Kidney (tissue), 14 donors: Measurements from ENCODE around the gene LIX1L. TPM values are rescaled to one million over a fixed set of nuclear protein-coding genes. Genes with fewer than 3 reads are reported as not detected.
A peak's percentile ranks its signal among the peaks of the same experiment; 100 is the strongest.

Experiments
- DNase-seq, 5 donors: peaks; one replicate each; pipeline ENCODE4 v3.0.0-alpha.2; 2013 to 2020
- FAIRE-seq: peaks from 2 replicates; lab custom pipeline; 2012; peaks lifted over from hg19 to GRCh38; lab: Jason Lieb, UNC
- H3K27ac ChIP-seq, 2 donors: one replicate each; pipeline ENCODE4 v1.7.0; 2013; ENCODE audit warnings: low read depth in 2 of 2, low read length in 2 of 2, inconsistent platforms in 1 of 2
- H3K27me3 ChIP-seq: one replicate; pipeline ENCODE4 v1.7.1; 2013; ENCODE audit warnings: low read length, inconsistent platforms; ENCODE audit not compliant: control insufficient read depth, insufficient read depth
- H3K36me3 ChIP-seq, 3 donors: one replicate each; pipeline versions ENCODE4 v1.7.0 to v1.7.1; 2013; ENCODE audit warnings: low read length in 3 of 3, control low read depth in 1 of 3, inconsistent platforms in 1 of 3; ENCODE audit not compliant: insufficient read depth in 3 of 3, control insufficient read depth in 2 of 3
- H3K4me1 ChIP-seq, 3 donors: one replicate each; pipeline versions ENCODE4 v1.7.0 to v1.7.1; 2013; ENCODE audit warnings: low read length in 3 of 3, inconsistent platforms in 1 of 3, low read depth in 1 of 3; ENCODE audit not compliant: control insufficient read depth in 2 of 3, insufficient read depth in 2 of 3
- H3K4me3 ChIP-seq, 3 donors: one replicate each; pipeline versions ENCODE4 v1.7.0 to v1.8.1; 2013; ENCODE audit warnings: low read length in 3 of 3, control low read depth in 1 of 3, inconsistent platforms in 1 of 3
- H3K9ac ChIP-seq, 3 donors: one replicate each; pipeline versions ENCODE4 v1.7.0 to v1.7.1; 2013; ENCODE audit warnings: low read length in 3 of 3, control low read depth in 1 of 3, inconsistent platforms in 1 of 3
- H3K9me3 ChIP-seq, 3 donors: one replicate each; pipeline versions ENCODE4 v1.7.0 to v1.7.1; 2013; ENCODE audit warnings: low read length in 3 of 3, control low read depth in 1 of 3, inconsistent platforms in 1 of 3; ENCODE audit not compliant: control insufficient read depth in 2 of 3, insufficient read depth in 1 of 3
- intact Hi-C: fragments of 100-400 bp; cut with DNase I; formaldehyde crosslinking; loops from one replicate; pipeline ENCODE4 v1.11.1; 2022
- polyA plus RNA-seq: library from polyadenylated mRNA; stranded (reverse); fragments of 350-450 nt; fragmentation: Illumina TruSeq; extraction: RNeasy Lipid Tissue Mini Kit (QIAGEN cat#74804); gene quantifications from one replicate; pipeline ENCODE4 v1.2.3, GENCODE V29; 2014; ENCODE audit warnings: low read depth, low replicate concordance; ENCODE audit not compliant: insufficient read depth
- total RNA-seq: library from RNA; stranded (reverse); fragmentation: NEBNext Ultra II Directional; extraction: Animal tissue kit (Norgen Biotek cat#: 25700); gene quantifications from one replicate; pipeline ENCODE4 v1.2.1, GENCODE V29; 2021
- TF ChIP-seq, protein P1 (sequence below): IDR thresholded peaks from 3 replicates; pipeline ENCODE4 v1.5.1; 2012; ENCODE audit warnings: mild to moderate bottlenecking, moderate library complexity, borderline replicate concordance; ENCODE audit not compliant: insufficient read depth; ENCODE audit errors: extremely low read depth
- donor health status: control.
- donor health status: control.
- donor health status: control.
- donor health status: control.
- donor health status: control.
- donor health status: DM: yes; HTN: yes; CAD: no.
- donor health status: Normal renal cell carcinoma (clear cell type).

LIX1L gene
- total and polyA plus RNA-seq, 2 donors from 2014 or later: 10.0 to 27.8 TPM

DNA sequence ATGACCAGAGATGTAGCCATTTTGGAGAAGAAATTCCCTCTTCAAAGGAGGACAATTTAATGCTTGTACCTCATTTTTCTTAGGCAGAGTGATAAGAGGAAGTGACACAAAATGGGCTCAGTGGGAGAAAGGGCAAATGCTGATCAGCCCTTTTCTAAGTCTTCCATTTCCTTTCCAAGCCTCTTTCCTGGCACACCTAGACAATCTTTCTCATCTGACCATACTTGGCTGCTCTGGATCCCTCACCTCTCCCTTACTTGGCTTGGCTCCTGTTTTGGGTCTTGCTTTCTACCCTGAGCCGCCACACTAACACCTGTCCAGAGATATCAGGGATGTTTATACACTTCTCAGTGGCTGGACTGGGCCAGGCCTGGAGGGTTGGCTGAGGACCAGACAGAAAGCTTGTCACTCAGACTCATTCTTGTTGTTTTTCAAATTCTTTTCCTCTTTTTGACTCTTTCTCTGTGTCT, 25.4 kb upstream of the LIX1L start:
- intact Hi-C loops: no loop called here
- TF ChIP-seq, protein P1, sequence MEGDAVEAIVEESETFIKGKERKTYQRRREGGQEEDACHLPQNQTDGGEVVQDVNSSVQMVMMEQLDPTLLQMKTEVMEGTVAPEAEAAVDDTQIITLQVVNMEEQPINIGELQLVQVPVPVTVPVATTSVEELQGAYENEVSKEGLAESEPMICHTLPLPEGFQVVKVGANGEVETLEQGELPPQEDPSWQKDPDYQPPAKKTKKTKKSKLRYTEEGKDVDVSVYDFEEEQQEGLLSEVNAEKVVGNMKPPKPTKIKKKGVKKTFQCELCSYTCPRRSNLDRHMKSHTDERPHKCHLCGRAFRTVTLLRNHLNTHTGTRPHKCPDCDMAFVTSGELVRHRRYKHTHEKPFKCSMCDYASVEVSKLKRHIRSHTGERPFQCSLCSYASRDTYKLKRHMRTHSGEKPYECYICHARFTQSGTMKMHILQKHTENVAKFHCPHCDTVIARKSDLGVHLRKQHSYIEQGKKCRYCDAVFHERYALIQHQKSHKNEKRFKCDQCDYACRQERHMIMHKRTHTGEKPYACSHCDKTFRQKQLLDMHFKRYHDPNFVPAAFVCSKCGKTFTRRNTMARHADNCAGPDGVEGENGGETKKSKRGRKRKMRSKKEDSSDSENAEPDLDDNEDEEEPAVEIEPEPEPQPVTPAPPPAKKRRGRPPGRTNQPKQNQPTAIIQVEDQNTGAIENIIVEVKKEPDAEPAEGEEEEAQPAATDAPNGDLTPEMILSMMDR: no peak
- DNase-seq: no peak

DNA sequence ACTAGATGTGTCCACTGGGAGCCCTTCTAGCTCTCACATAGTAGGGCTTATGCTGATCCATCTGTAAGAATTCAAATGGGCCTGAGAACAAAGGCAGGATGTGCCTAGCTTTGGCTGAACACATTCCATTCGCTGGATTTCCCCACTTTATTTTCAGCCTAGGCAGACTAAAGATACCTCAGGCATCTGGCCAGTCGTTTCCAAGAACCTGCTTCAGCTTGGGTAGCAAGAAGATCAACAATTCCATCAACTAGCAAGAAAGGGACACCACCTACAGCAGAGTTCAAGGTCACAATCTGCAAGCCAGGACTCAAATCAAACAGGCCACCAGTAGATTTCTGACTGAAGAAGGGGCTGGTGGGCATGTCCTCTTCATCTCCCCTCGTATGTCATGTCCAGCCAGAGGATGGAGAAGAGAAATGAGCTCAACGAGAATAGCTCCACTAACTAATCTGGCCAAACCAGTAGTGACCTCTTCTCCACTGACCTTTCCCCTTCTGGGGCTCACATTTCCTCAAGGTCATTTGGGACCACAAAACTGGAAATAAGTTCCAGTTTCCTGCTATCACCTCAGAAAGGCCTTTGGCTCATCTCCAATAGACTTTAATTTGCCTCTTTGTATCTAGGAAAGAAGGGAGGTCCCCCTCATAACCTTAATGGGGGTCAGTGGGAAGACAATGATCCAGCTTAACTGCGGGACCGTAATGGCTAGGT, 24.4 kb upstream of the LIX1L start:
- H3K27ac ChIP-seq: peak overlapping the region; percentile 75 to 94
- H3K9me3 ChIP-seq: no peaks in the 10 kb centered on the region
- no peak overlapping the region for H3K4me3 ChIP-seq
- FAIRE-seq (no peak), DNase-seq (no peak)
- intact Hi-C loops: no loop called here
- H3K9ac ChIP-seq: peak overlapping the region in 1 of 3 donors; percentile 25
- H3K27me3 ChIP-seq: no peaks in the 10 kb centered on the region
- H3K4me1 ChIP-seq: peaks cover 20 to 62% (median 58%) of the 10 kb centered on the region in 3 donors
- TF ChIP-seq, protein P1: no peak
- H3K36me3 ChIP-seq: no peaks in the 10 kb centered on the region

More for the DNA sequence above, 25.4 kb upstream of the LIX1L start:
- H3K27me3 ChIP-seq: no peaks in the 10 kb centered on the region
- H3K27ac ChIP-seq: peak overlapping the region; percentile 75 to 94
- no peaks in the 10 kb centered on the region for H3K36me3 ChIP-seq
- H3K9me3 ChIP-seq: no peaks in the 10 kb centered on the region
- peaks cover 13 to 55% (median 47%) of the 10 kb centered on the region in 3 donors for H3K4me1 ChIP-seq
- H3K9ac ChIP-seq: peak overlapping the region in 1 of 3 donors; percentile 25
- H3K4me3 ChIP-seq: no peak overlapping the region
- FAIRE-seq: no peak

DNA sequence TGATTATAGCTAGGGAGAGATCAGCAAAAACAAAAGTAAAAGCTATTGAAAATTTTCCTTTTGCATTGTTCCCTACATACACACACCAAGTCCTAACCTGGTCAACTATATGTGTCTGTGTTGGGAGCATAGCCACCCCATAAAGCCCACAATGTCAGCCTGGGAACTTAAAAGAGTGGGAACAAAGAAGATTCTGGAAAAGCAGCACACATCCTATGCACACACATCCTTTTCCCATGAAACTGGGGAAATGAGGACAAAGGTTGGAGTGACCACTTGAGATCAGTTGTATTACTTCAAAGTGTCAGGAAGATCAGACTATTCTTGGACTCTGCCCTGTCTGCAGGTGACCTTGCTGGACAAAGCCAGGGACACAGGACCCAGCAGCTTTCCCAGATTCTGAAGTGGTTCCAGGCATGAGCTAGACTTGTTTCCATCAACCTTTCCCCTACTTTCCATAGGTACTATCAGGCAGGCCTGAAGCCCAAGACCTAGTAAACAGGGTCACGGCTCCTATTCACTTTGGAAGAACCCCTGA, 22.7 kb upstream of the LIX1L start:
- H3K9ac ChIP-seq: peak overlapping the region in 2 of 3 donors; percentile 1 to 49

More for the DNA sequence above, 22.7 kb upstream of the LIX1L start:
- H3K27ac ChIP-seq: peak overlapping the region; percentile 92 to 94
- peaks cover 20 to 55% (median 51%) of the 10 kb centered on the region in 3 donors for H3K4me1 ChIP-seq
- no peaks in the 10 kb centered on the region for H3K27me3 ChIP-seq
- peak in 1 of 5 donors; percentile 30 for DNase-seq
- H3K36me3 ChIP-seq: no peaks in the 10 kb centered on the region
- intact Hi-C loops: no loop called here
- TF ChIP-seq, protein P1: no peak
- peak overlapping the region in 2 of 3 donors; percentile 15 to 30 for H3K4me3 ChIP-seq
- H3K9me3 ChIP-seq: no peaks in the 10 kb centered on the region
- FAIRE-seq: no peak
